ENCODE results near the gene MMP12. TPM values are rescaled to one million over a fixed set of nuclear protein-coding genes. Genes with fewer than 3 reads are reported as not detected.

MMP12 gene
- polyA plus RNA-seq, 2 of the 4 experiments (the other 2 are of a cell fraction), result not detected

GRCh38 chr11:102840018-102840417 is 34.8 kb downstream of the MMP12 start:
- DNase-seq (ENCODE audit: low read depth in 1 of 2, low spot score in 1 of 2), result no peak
- Histone ChIP-seq H3K27ac (no peak overlapping the region), H3K4me2 (no peak overlapping the region), H3K9me3 (no peaks in the 10 kb centered on the region), H3K4me3 (no peak overlapping the region), H3K4me1 (no peaks in the 10 kb centered on the region)
- TF ChIP-seq ZFP36 (IDR thresholded peaks at IDR 0.05; ENCODE audit: borderline replicate concordance, partially characterized antibody) (no peak), ESRRA (IDR thresholded peaks at IDR 0.05; ENCODE audit: borderline replicate concordance, low read length) (no peak), GATA3 (IDR thresholded peaks at IDR 0.05; ENCODE audit: borderline replicate concordance) (no peak), BHLHE40 (IDR thresholded peaks at IDR 0.05; ENCODE audit: low read depth, low read length) (no peak), HOXB13 (CRISPR knock-in tag; IDR thresholded peaks at IDR 0.05; ENCODE audit: low read depth) (no peak), FOXS1 (CRISPR knock-in tag; IDR thresholded peaks at IDR 0.05) (no peak), HOXB5 (CRISPR knock-in tag; IDR thresholded peaks at IDR 0.05) (no peak), RFX5 (IDR thresholded peaks at IDR 0.05) (no peak), HOXA7 (CRISPR knock-in tag; IDR thresholded peaks at IDR 0.05) (no peak), TP53 (CRISPR knock-in tag; IDR thresholded peaks at IDR 0.05) (no peak), FOSB (CRISPR knock-in tag; IDR thresholded peaks at IDR 0.05) (no peak), HMGXB4 (CRISPR knock-in tag; IDR thresholded peaks at IDR 0.05; ENCODE audit: borderline replicate concordance) (no peak), CHD2 (IDR thresholded peaks at IDR 0.05; ENCODE audit: low read length, partially characterized antibody) (no peak), CHD4 (IDR thresholded peaks at IDR 0.05; ENCODE audit: borderline replicate concordance) (no peak), HEYL (CRISPR knock-in tag; IDR thresholded peaks at IDR 0.05) (no peak)
- no peak for FAIRE-seq
- ATAC-seq, result no peak
- ChIA-PET POLR2A (no interaction called here), CTCF (interaction anchor here (0.9 kb wide), 1 partner anchor 8 kb away, joined by 4 read pairs; no protein-coding TSS in a partner anchor)
- WGBS (ENCODE audit: missing lambda C conversion rate), result 36% methylated on average over 5 of the region's 5 CpGs

- ChIA-PET POLR2A (no interaction called here), CTCF (no interaction called here)
- H3K9me3 ChIP-seq, result no peaks in the 10 kb centered on the region
- ATAC-seq (no peak), FAIRE-seq (no peak), DNase-seq (ENCODE audit: low read depth in 1 of 2, low spot score in 1 of 2) (no peak)
- TF ChIP-seq HMGXB4 (CRISPR knock-in tag; IDR thresholded peaks at IDR 0.05; ENCODE audit: borderline replicate concordance) (no peak), MAX (IDR thresholded peaks at IDR 0.05) (no peak), HES2 (IDR thresholded peaks at IDR 0.05) (no peak), POLR2A (IDR thresholded peaks at IDR 0.05; ENCODE audit: low read length) (no peak), SMC3 (IDR thresholded peaks at IDR 0.05) (no peak), MAZ (IDR thresholded peaks at IDR 0.05; ENCODE audit: borderline replicate concordance, low read depth, low read length) (no peak), EHMT2 (IDR thresholded peaks at IDR 0.05; ENCODE audit: low read depth) (no peak), HOXA7 (CRISPR knock-in tag; IDR thresholded peaks at IDR 0.05) (no peak), GATA3 (IDR thresholded peaks at IDR 0.05; ENCODE audit: borderline replicate concordance) (no peak), CTCF (IDR thresholded peaks at IDR 0.05) (no peak), POLR2AphosphoS2 (conservative IDR thresholded peaks at IDR 0.05; ENCODE audit: low read length) (no peak), ZFP36 (IDR thresholded peaks at IDR 0.05; ENCODE audit: borderline replicate concordance, partially characterized antibody) (no peak), FOXS1 (CRISPR knock-in tag; IDR thresholded peaks at IDR 0.05) (no peak), SREBF2 (IDR thresholded peaks at IDR 0.05) (no peak), KDM5A (IDR thresholded peaks at IDR 0.05) (no peak), CEBPB (IDR thresholded peaks at IDR 0.05) (no peak), FOSB (CRISPR knock-in tag; IDR thresholded peaks at IDR 0.05) (no peak)
- H3K4me1 ChIP-seq, result no peaks in the 10 kb centered on the region
- H3K4me2 ChIP-seq, result no peak overlapping the region
- 54% methylated on average over 2 of the region's 2 CpGs for WGBS (ENCODE audit: missing lambda C conversion rate)
- no peak overlapping the region for H3K4me3 ChIP-seq
- no peak overlapping the region for H3K27ac ChIP-seq
Observed at GRCh38 chr11:102837646-102838045, 37.1 kb downstream of the MMP12 start.

All from A549 (cell line).